GM12875 (cell line): ENCODE data around the gene FRAS1.
"Not testable (repeated sequence)": the region's sequence is repeated elsewhere in the genome, so short reads cannot be mapped to it uniquely, and the experiment has no call there.

ENCODE experiments used
- H3K4me3 ChIP-seq: one replicate; pipeline ENCODE4 v1.5.1; 2011; ENCODE audit warnings: low read depth, low read length, control low read depth
- TF ChIP-seq, protein P1 (sequence below): IDR thresholded peaks from 2 replicates; pipeline ENCODE4 v1.5.1; 2011; ENCODE audit warnings: low read depth, mild to moderate bottlenecking, control low read depth, inconsistent platforms, low read length, moderate library complexity, borderline replicate concordance; ENCODE audit not compliant: insufficient read depth

FRAS1 gene

DNA sequence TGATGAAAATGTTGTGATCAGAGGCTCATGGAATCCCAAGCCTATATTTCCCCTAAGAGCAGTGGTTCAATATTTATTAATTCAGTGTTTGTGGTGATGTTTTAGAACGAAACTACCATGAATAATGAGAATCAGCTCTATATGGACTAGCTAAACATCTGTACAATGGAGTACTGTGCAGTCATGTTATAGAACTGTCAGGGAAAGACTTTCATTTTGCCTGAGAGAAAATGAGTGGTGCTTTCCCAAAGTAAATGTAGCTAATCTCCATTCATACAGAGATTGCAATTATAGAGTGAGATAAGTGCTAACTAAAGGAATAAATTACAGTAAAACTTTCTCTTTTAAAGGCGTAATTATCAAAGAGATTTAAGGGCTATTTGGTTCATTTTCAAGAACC lies 147.1 kb downstream of the FRAS1 start:
- no peak overlapping the region for H3K4me3 ChIP-seq
- TF ChIP-seq, protein P1, sequence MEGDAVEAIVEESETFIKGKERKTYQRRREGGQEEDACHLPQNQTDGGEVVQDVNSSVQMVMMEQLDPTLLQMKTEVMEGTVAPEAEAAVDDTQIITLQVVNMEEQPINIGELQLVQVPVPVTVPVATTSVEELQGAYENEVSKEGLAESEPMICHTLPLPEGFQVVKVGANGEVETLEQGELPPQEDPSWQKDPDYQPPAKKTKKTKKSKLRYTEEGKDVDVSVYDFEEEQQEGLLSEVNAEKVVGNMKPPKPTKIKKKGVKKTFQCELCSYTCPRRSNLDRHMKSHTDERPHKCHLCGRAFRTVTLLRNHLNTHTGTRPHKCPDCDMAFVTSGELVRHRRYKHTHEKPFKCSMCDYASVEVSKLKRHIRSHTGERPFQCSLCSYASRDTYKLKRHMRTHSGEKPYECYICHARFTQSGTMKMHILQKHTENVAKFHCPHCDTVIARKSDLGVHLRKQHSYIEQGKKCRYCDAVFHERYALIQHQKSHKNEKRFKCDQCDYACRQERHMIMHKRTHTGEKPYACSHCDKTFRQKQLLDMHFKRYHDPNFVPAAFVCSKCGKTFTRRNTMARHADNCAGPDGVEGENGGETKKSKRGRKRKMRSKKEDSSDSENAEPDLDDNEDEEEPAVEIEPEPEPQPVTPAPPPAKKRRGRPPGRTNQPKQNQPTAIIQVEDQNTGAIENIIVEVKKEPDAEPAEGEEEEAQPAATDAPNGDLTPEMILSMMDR = no peak

DNA sequence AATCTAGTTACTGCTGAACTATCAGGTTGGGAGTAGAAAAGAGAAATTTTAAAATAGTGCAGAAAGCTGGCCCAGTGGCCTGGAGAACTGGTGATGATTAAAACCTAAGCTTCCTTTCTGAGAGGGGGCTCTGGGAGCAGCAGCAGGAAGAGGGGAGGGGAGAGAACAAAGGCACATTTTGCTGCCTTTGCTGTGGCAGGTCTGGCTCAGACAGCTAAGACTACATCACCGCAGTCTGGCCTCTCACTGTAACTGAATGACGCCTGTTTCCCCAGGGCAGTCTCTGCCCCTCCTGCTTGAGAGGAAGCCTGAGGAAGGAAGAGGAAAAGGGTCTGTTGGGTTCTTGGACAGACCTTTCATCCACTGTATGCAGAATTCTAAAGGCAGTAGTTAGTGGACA lies 148.5 kb downstream of the FRAS1 start:
- TF ChIP-seq, protein P1 = no peak
- H3K4me3 ChIP-seq = no peak overlapping the region

DNA sequence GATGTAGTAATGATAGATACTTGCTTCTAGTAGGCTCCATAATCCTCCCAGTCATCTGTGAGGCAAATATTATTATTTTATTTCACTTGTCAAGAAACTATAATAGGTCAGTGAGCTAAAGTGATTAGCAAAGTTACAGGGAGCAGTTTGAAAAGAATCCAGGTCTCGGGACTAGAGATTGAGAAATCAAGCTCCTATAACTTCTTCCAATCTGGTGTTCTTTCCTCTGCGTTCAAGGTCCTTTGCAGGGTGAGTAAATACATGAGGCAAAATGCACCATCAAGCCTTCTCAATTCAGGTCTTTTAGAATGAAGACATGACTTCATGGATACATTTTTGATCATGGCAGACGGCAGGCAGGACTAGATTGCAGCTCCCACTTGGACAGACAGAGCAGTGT lies 150.4 kb downstream of the FRAS1 start:
- H3K4me3 ChIP-seq = no peak overlapping the region
- TF ChIP-seq, protein P1 = no peak

DNA sequence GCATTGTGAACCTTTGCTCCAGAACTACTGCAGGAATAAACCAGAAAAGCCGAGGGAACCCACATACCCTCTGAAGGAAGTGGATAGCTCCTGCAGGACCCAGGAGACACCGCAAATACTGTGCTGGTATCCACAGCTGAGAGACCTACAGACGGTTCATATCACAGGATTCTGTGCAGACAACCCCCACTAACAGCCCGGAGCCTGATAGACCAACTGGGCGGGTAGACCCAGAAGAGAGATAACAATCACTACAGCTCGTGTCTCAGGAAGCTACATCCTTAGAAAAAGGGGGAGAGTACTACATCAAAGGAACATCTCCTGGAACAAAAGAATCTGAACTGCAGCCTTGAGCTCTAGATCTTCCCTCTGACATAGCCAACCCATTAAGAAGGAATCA lies 150.8 kb downstream of the FRAS1 start:
- TF ChIP-seq, protein P1 = no peak

DNA sequence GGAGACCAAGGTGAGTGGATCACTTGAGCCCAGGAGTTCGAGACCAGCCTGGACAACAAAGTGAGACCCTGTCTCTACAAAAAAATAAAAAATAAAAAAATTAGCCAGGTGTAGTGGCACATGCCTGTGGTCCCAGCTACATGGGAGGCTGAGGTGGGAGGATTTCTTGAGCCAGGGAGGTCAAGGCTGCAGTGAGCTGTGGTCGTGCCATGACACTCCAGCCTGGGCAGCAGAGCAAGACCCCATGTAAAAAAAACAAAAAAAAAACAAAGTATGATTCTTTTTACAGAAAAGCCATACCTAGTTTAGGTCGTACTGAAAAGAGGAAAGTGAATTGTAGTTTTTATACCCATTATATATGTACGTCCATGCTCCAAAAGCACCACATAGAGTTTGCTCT lies 151.8 kb downstream of the FRAS1 start:
- H3K4me3 ChIP-seq = not testable (repeated sequence)

More for the DNA sequence above, 150.8 kb downstream of the FRAS1 start:
- no peak overlapping the region for H3K4me3 ChIP-seq

DNA sequence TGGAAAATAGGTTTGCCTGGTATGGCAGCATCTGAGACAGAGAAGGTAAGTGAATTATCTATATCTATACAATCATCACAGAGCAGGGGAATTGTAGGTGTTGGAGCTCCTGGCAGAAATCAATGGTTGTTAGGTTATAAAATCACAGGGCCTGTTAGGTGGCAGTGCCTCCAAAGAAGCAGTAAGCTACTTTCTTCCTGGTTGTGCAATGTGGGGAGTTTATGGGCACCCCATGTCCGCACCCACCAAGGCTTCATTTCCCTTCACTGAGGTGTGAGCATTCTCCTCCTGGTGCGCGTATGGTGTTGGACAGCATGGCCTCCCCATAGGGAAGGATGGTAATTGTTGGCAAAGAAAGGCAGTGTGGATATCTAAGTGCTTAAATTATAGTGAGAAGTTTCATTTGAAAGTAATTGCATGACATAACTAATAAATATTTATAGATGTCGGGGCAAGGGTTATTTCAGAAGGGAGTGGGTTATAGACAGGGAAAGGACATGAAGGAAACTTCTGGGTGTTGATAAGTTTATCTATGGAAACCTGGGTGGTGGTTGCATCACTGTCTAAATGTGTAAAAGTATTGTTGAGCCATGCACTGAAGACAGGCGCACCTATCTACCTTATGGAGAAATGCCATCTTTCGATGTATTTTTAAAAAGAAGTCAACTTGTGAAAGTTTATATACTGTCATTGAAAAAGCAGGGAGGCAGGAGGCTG lies 153.7 kb downstream of the FRAS1 start:
- no peak overlapping the region for H3K4me3 ChIP-seq
- TF ChIP-seq, protein P1 = no peak

DNA sequence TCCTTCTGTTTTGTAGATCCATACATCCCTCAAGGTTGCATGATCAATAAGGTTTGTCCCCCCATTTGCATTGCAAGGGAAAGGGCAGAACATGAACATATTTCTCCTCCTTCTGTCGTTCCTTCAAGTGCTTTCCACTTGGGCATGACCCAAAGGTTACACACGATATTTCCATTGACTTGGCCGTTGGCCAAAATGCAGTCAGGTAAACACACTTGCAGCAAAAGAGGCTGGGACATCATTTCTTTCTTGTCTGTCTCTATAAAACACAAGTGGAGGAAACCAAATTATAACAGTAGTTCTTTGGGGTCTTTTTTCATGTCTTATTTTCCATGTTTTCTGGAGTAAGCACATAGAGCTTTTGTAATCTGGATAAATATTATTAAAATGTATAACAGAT lies 156.1 kb downstream of the FRAS1 start:
- TF ChIP-seq, protein P1 = no peak
- no peak overlapping the region for H3K4me3 ChIP-seq
